AG08396 (cell line): ENCODE measurements around the gene HGS.

Experiments used
- DNase-seq: peaks from one replicate; pipeline ENCODE4 v3.0.0; 2012; ENCODE audit warnings: low spot score, mixed read lengths

The HGS gene

DNA sequence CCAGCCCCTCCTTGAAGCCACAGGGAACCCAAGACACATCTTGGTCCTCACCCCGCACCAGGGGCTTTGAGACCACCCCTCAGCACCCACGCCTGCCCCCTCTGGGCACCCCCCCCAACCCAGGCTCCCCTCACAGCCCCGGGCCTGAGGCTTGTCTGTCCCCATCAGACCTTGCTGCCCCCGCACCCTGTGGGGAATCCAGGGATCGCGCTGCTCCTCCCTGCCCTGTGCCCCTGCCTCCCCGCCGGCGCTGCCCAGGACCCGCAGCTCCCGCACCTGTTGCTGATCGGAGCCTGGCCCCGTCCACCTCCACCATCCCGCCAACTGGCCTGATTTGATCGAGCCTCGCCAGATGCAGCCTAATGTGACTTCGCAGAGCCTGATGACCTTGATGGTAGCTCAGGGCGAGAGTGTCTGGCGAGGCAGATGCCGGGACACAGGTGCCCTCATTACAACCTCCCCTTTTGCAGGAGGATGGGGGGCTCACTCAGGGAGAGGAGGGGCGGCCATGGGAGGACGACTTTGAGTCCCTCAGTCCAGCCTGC, 57.3 kb downstream of the HGS start:
- DNase-seq: no peak

DNA sequence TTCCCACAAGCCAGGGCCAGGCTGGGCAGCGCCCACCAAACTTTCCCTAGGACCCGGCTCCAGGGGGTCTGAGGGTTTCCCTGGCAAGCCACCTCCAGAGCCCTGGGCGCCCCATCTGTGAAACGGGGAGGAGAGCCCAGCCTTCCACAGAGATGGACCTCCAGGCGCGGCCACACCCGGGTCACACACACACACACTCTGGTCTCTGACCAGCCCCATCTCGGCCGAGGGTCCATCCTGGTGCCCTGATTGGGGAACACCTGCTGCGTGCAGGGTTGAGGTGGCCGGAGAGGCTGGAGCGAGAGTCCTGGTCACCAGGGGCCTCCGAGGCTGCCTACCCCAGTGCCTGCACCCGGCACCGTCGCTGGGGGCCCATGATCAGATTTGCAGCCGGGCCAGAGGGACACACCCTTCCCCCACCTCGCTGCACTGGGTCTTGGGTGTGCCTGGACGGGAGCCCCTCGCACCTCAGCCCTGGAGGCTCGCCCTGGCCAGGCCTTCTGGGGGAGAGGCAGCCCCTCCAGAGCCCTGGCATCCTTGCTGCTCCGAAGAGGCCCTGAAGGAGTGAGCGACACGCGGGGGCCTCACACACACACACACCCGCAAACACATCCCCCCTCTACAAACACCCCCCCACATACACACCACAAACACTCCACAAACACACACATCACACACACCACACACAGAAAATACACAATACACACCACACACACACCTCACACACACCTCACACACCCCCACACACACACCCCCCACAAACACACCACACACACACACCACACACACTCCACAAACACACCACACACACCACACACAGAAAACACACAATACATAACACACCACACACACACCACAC, 58.0 kb downstream of the HGS start:
- no peak for DNase-seq
